ENCODE data around the gene AKAP13. TPM values are rescaled to one million over a fixed set of nuclear protein-coding genes. Genes with fewer than 3 reads are reported as not detected.

Gene AKAP13
- total and polyA plus RNA-seq, 2 of the 13 experiments (the other 11 are each of a cell fraction or from before 2014, with no cell fraction given) = 6.7 to 27.1 TPM

DNA sequence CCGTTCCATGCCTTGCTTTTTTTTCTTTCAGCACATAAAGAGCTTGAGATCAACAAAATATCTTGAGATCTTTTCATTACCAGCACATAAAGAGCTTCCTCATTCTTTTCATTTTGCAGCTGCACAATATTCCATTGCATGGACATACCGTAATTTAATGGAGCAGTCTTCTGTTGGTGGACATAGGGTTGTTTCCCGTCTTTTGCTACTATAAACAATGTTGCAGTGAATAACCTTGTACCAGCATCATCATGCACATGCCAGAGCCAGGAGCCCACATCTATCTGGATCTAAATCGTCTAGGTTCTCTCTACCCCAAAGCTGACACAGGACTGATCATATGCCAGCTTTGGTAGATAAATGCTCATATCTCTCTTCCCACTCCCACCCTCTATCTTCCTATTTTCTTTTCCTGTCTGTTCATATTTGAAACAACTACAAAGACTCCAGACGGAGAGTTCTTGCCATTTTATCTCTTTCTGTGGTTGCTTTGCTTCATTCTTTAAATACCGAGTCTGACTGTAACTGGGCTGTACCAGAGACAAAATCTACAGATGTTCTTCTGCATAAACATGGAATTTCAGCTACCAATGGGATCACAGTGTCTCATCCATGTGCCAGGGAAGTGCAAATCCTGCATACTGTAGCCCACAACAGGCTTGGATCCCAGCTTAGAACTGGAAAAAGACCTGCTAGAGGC is 47.1 kb upstream of the AKAP13 start:
- 37% methylated on average over 6 of the region's 6 CpGs for WGBS (ENCODE audit: low lambda C conversion rate)
- in situ Hi-C loops (cut with HindIII; ENCODE audit: extremely low pct_ligation_motif_present, low pct_unique_long_range_greater_than_20kb) = no loop called here
- Histone ChIP-seq H3K79me2 (ENCODE audit: insufficient read depth, low read length) (no peaks in the 10 kb centered on the region), H3K9ac (ENCODE audit: insufficient read depth, low read depth, low read length) (no peak overlapping the region), H3K9me3 (ENCODE audit: low read length) (no peaks in the 10 kb centered on the region), H3K4me2 (ENCODE audit: low read depth, low read length) (no peak overlapping the region), H3K4me1 (ENCODE audit: insufficient read depth, low read length) (peaks cover 66% of the 10 kb centered on the region), H3K27ac (ENCODE audit: extremely low read length, insufficient read depth, low read length) (no peak overlapping the region), H3K27me3 (ENCODE audit: control insufficient read depth in 1 of 2, insufficient read depth in 2 of 2, low read length in 2 of 2) (no peaks in the 10 kb centered on the region; a peak in 2 of 5 replicates), H2AFZ (ENCODE audit: low read length) (no peak overlapping the region), H3K36me3 (replicated peaks in 1 of 2; ENCODE audit: control insufficient read depth in 1 of 2, insufficient read depth in 2 of 2, low read length in 2 of 2) (no peaks in the 10 kb centered on the region), H4K20me1 (ENCODE audit: insufficient read depth, low read length) (no peaks in the 10 kb centered on the region), H3K4me3 (replicated peaks in 1 of 3; ENCODE audit: insufficient read depth in 1 of 3, low read depth in 2 of 3, low read length in 3 of 3) (no peak overlapping the region)
- ChIA-PET CTCF (ENCODE audit: low intra/inter-chr PET ratio, low total read pairs) (no interaction called here), POLR2A (no interaction called here)
- intact Hi-C loops (cut with micrococcal nuclease; ENCODE audit: unreplicated experiment) = loop anchor here (5.0 to 10.0 kb wide), 3 partner anchors 49 to 169 kb away; partner anchors contain the start of gene AKAP13
- no peak for ATAC-seq
- BruUV-seq (replicated peaks) = no TSS peak
- no peak for DNase-seq (ENCODE audit: low spot score)
- no peak for FAIRE-seq
- TF ChIP-seq, protein P1, sequence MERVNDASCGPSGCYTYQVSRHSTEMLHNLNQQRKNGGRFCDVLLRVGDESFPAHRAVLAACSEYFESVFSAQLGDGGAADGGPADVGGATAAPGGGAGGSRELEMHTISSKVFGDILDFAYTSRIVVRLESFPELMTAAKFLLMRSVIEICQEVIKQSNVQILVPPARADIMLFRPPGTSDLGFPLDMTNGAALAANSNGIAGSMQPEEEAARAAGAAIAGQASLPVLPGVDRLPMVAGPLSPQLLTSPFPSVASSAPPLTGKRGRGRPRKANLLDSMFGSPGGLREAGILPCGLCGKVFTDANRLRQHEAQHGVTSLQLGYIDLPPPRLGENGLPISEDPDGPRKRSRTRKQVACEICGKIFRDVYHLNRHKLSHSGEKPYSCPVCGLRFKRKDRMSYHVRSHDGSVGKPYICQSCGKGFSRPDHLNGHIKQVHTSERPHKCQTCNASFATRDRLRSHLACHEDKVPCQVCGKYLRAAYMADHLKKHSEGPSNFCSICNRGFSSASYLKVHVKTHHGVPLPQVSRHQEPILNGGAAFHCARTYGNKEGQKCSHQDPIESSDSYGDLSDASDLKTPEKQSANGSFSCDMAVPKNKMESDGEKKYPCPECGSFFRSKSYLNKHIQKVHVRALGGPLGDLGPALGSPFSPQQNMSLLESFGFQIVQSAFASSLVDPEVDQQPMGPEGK (CRISPR knock-in tag; IDR thresholded peaks at IDR 0.05) = no peak
- TF ChIP-seq ZNF670 (CRISPR knock-in tag; IDR thresholded peaks at IDR 0.05; ENCODE audit: borderline replicate concordance) = no peak
- TF ChIP-seq ZNF883 (CRISPR knock-in tag; IDR thresholded peaks at IDR 0.05; ENCODE audit: not compliant biosample characterization) = no peak
- no peak for TF ChIP-seq ZNF660 (CRISPR knock-in tag; IDR thresholded peaks at IDR 0.05; ENCODE audit: borderline replicate concordance, low read depth)
- TF ChIP-seq SOX6 (IDR thresholded peaks at IDR 0.05) = no peak
- no peak for TF ChIP-seq SOX6 (CRISPR knock-in tag; IDR thresholded peaks at IDR 0.05)
- no peak for TF ChIP-seq RCOR2 (CRISPR knock-in tag; IDR thresholded peaks at IDR 0.05)
- TF ChIP-seq, protein P2, sequence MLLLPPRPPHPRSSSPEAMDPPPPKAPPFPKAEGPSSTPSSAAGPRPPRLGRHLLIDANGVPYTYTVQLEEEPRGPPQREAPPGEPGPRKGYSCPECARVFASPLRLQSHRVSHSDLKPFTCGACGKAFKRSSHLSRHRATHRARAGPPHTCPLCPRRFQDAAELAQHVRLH (CRISPR knock-in tag; IDR thresholded peaks at IDR 0.05; ENCODE audit: borderline replicate concordance, low read depth) = no peak
- TF ChIP-seq, protein P3, sequence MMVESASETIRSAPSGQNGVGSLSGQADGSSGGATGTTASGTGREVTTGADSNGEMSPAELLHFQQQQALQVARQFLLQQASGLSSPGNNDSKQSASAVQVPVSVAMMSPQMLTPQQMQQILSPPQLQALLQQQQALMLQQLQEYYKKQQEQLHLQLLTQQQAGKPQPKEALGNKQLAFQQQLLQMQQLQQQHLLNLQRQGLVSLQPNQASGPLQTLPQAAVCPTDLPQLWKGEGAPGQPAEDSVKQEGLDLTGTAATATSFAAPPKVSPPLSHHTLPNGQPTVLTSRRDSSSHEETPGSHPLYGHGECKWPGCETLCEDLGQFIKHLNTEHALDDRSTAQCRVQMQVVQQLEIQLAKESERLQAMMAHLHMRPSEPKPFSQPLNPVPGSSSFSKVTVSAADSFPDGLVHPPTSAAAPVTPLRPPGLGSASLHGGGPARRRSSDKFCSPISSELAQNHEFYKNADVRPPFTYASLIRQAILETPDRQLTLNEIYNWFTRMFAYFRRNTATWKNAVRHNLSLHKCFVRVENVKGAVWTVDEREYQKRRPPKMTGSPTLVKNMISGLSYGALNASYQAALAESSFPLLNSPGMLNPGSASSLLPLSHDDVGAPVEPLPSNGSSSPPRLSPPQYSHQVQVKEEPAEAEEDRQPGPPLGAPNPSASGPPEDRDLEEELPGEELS (CRISPR knock-in tag; IDR thresholded peaks at IDR 0.05) = no peak
- TF ChIP-seq ZNF749 (CRISPR knock-in tag; IDR thresholded peaks at IDR 0.05; ENCODE audit: borderline replicate concordance) = no peak
- no peak for TF ChIP-seq NFYB (CRISPR knock-in tag; IDR thresholded peaks at IDR 0.05)
- TF ChIP-seq, protein P4, sequence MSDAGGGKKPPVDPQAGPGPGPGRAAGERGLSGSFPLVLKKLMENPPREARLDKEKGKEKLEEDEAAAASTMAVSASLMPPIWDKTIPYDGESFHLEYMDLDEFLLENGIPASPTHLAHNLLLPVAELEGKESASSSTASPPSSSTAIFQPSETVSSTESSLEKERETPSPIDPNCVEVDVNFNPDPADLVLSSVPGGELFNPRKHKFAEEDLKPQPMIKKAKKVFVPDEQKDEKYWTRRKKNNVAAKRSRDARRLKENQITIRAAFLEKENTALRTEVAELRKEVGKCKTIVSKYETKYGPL (CRISPR knock-in tag; IDR thresholded peaks at IDR 0.05) = no peak
- no peak for TF ChIP-seq FOSL2 (CRISPR knock-in tag; IDR thresholded peaks at IDR 0.05)
- TF ChIP-seq ZNF629 (CRISPR knock-in tag; conservative IDR thresholded peaks at IDR 0.05) = no peak
- no peak for TF ChIP-seq ARNT (IDR thresholded peaks at IDR 0.05)
- no peak for TF ChIP-seq ZSCAN22 (CRISPR knock-in tag; IDR thresholded peaks at IDR 0.05)
- TF ChIP-seq, protein P5, sequence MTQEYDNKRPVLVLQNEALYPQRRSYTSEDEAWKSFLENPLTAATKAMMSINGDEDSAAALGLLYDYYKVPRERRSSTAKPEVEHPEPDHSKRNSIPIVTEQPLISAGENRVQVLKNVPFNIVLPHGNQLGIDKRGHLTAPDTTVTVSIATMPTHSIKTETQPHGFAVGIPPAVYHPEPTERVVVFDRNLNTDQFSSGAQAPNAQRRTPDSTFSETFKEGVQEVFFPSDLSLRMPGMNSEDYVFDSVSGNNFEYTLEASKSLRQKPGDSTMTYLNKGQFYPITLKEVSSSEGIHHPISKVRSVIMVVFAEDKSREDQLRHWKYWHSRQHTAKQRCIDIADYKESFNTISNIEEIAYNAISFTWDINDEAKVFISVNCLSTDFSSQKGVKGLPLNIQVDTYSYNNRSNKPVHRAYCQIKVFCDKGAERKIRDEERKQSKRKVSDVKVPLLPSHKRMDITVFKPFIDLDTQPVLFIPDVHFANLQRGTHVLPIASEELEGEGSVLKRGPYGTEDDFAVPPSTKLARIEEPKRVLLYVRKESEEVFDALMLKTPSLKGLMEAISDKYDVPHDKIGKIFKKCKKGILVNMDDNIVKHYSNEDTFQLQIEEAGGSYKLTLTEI (CRISPR knock-in tag; conservative IDR thresholded peaks at IDR 0.05) = no peak
- TF ChIP-seq ZZZ3 (CRISPR knock-in tag; IDR thresholded peaks at IDR 0.05; ENCODE audit: borderline replicate concordance) = no peak
